Activated CD8-positive, alpha-beta T cell treated with anti-CD3 and anti-CD28 coated beads for 36 hours (primary cell): ENCODE data around the gene OLA1. TPM values are rescaled to one million over a fixed set of nuclear protein-coding genes. Genes with fewer than 3 reads are reported as not detected.
"Not testable (repeated sequence)": the region's sequence is repeated elsewhere in the genome, so short reads cannot be mapped to it uniquely, and the experiment has no call there.

Experiments used
- ATAC-seq: fragments of 200-7000 bp; cut with Tn5 transposase; one replicate; pipeline ENCODE4 v1.10.0; 2021; ENCODE audit warnings: mild to moderate bottlenecking, moderate library complexity
- CTCF ChIA-PET: fragments of 350-600 bp; sonication (Branson Sonifier 250); formaldehyde crosslinking; loops from one replicate; lab custom pipeline; 2021; ENCODE audit warnings: antibody characterized with exemption; lab: Charles Lee
- POLR2A ChIA-PET: fragments of 350-600 bp; sonication (Branson Sonifier 250); formaldehyde crosslinking; loops from one replicate; lab custom pipeline; 2021; ENCODE audit warnings: antibody characterized with exemption; lab: Charles Lee
- DNase-seq: peaks from one replicate; pipeline ENCODE4 v3.0.0-alpha.2; 2020
- H3K27ac Mint-ChIP-seq: one replicate; pipeline ENCODE4 v1.8.0; 2021; ENCODE audit warnings: mild to moderate bottlenecking, mixed read lengths
- H3K27me3 Mint-ChIP-seq: one replicate; pipeline ENCODE4 v1.8.0; 2021; ENCODE audit warnings: mixed read lengths
- H3K36me3 Mint-ChIP-seq: one replicate; pipeline ENCODE4 v1.8.0; 2021; ENCODE audit warnings: low read depth, mixed read lengths
- H3K4me1 Mint-ChIP-seq: one replicate; pipeline ENCODE4 v1.8.0; 2021; ENCODE audit warnings: low read depth, mixed read lengths
- H3K4me3 Mint-ChIP-seq: one replicate; pipeline ENCODE4 v1.8.0; 2021; ENCODE audit warnings: mild to moderate bottlenecking, moderate library complexity, mixed read lengths
- H3K9me3 Mint-ChIP-seq: one replicate; pipeline ENCODE4 v1.8.0; 2021; ENCODE audit warnings: mixed read lengths
- intact Hi-C: fragments of 100-400 bp; cut with micrococcal nuclease; formaldehyde crosslinking; loops from one replicate; pipeline ENCODE4 v1.10.0; 2022
- total RNA-seq, 2 experiments: library from RNA; stranded (reverse); gene quantifications; one replicate each; pipeline ENCODE4 v1.2.3, GENCODE V29; 2021
- TF ChIP-seq, protein P1 (sequence below): fragments of 200-600 bp; IDR thresholded peaks from one replicate; pipeline ENCODE4 v1.8.0; 2022; ENCODE audit warnings: antibody characterized with exemption, mild to moderate bottlenecking

The OLA1 gene
- total RNA-seq, 2 experiments from 2014 or later = 128 to 137 TPM

DNA sequence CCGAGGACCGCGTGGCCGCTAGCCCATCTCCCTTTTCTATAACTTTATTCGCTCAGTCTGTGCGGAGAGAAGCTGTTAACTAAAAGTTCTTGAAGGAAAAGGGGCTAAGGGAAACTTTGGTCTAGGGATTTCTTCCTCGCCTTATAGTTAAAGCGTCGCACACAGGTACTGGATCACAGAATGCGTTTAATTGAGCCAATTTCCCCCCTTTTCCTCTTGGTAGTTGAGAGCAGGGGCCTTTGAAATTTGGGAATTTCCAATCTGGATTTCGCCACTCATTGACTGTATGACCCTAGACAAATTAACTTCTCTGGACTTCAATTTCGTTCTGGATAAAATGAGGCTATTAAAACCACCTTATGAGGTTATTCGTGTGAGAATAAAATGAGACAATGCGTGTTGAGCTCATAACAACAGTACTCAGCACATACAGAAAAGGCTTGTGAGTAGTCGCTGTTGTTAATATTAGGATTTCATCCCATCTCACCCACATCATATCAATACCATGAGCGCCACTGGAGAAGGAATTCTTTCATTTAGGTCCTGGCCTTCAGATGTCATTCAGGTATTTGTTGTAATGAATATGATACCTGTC, 763 bp upstream of the OLA1 start:
- POLR2A ChIA-PET = interaction anchor here (0.6 to 1.0 kb wide), 4 partner anchors 14 to 482 kb away, joined by 3 to 4 read pairs (median 3); no protein-coding TSS in a partner anchor
- Mint-ChIP-seq H3K4me3 (peak overlapping the region; percentile 83), H3K27me3 (no peaks in the 10 kb centered on the region), H3K27ac (peak overlapping the region; percentile 90), H3K9me3 (no peaks in the 10 kb centered on the region), H3K4me1 (peaks cover 25% of the 10 kb centered on the region), H3K36me3 (peaks cover 22% of the 10 kb centered on the region)
- intact Hi-C loops = no loop called here
- CTCF ChIA-PET = interaction anchor here (1.1 to 3.3 kb wide), 3 partner anchors 32 to 100 kb away, joined by 3 to 10 read pairs (median 3); no protein-coding TSS in a partner anchor
- DNase-seq = no peak
- no peak for ATAC-seq
- TF ChIP-seq, protein P1, sequence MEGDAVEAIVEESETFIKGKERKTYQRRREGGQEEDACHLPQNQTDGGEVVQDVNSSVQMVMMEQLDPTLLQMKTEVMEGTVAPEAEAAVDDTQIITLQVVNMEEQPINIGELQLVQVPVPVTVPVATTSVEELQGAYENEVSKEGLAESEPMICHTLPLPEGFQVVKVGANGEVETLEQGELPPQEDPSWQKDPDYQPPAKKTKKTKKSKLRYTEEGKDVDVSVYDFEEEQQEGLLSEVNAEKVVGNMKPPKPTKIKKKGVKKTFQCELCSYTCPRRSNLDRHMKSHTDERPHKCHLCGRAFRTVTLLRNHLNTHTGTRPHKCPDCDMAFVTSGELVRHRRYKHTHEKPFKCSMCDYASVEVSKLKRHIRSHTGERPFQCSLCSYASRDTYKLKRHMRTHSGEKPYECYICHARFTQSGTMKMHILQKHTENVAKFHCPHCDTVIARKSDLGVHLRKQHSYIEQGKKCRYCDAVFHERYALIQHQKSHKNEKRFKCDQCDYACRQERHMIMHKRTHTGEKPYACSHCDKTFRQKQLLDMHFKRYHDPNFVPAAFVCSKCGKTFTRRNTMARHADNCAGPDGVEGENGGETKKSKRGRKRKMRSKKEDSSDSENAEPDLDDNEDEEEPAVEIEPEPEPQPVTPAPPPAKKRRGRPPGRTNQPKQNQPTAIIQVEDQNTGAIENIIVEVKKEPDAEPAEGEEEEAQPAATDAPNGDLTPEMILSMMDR = no peak

DNA sequence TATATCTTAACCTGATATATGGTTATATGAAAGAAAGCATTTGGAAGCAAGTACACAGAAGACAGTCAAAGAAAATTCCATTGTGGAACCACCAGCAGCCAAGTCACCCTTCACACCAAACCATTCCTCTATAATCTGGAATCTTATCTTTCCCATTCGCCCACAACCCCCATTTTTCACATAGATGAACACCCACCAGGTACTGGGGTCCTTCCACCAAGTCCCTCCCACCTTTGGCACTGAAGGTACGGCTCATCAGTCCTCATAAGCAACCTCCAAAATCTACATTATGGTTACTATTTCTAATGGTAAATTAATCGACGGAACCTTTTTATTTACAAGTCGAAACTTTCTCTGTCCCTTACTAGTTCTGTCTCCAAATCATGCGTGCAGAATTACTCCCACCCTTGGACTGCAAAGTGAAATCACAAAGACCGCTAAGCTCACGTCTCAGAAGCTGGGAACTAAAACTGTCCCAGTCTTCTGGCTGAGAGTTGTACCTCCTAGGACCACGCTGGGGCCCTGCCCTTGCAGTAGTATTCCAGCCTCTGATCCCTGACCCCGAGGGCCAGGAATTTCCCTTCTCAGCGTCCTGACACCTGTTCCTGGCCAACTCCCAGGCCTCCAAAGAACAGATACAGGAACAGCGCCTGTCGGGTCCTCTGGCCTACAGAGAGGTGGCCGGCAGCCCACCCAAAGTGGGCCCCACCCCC, 702 bp downstream of the OLA1 start:
- TF ChIP-seq, protein P1 = no peak
- ATAC-seq = no peak

DNA sequence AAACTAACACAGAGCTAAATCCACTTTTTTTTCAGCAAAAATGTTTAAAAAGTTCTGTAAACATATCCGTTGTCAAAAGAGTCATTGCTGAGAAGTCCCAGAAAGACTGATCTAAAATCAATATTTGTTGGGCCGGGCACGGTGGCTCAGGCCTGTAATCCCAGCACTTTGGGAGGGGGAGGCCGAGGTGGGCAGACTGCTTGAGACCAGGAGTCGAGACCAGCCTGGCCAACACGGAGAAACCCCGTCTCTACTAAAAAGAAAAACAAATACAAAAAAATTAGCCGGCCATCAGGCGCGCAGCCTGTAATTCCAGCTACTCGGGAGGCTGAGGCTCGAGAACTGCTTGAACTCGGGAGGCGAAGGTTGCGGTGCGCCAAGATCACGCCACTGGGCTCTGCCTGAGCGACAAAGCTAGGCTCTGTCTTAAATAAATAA, 1.4 kb downstream of the OLA1 start:
- ChIA-PET CTCF (interaction anchor here (2.0 kb wide), 1 partner anchor 12 kb away, joined by 5 read pairs; no protein-coding TSS in a partner anchor), POLR2A (no interaction called here)
- H3K4me3 Mint-ChIP-seq = peak overlapping the region; percentile 43
- no peaks in the 10 kb centered on the region for H3K27me3 Mint-ChIP-seq
- H3K4me1 Mint-ChIP-seq = peaks cover 25% of the 10 kb centered on the region
- DNase-seq (no peak), ATAC-seq (no peak)
- intact Hi-C loops = no loop called here
- H3K9me3 Mint-ChIP-seq = no peaks in the 10 kb centered on the region
- H3K27ac Mint-ChIP-seq = no peak overlapping the region
- peaks cover 39% of the 10 kb centered on the region for H3K36me3 Mint-ChIP-seq
- TF ChIP-seq, protein P1 = no peak

More for the DNA sequence above, 702 bp downstream of the OLA1 start:
- Mint-ChIP-seq H3K4me3 (peak overlapping the region; percentile 83), H3K36me3 (peaks cover 32% of the 10 kb centered on the region), H3K27me3 (no peaks in the 10 kb centered on the region), H3K4me1 (peaks cover 25% of the 10 kb centered on the region), H3K9me3 (no peaks in the 10 kb centered on the region), H3K27ac (peak overlapping the region; percentile 78)
- CTCF ChIA-PET = interaction anchor here (2.0 kb wide), 1 partner anchor 13 kb away, joined by 5 read pairs; no protein-coding TSS in a partner anchor
- intact Hi-C loops = no loop called here
- no peak for DNase-seq
- POLR2A ChIA-PET = interaction anchor here (1.0 to 1.4 kb wide), 2 partner anchors 84 to 93 kb away, joined by 3 read pairs; no protein-coding TSS in a partner anchor

DNA sequence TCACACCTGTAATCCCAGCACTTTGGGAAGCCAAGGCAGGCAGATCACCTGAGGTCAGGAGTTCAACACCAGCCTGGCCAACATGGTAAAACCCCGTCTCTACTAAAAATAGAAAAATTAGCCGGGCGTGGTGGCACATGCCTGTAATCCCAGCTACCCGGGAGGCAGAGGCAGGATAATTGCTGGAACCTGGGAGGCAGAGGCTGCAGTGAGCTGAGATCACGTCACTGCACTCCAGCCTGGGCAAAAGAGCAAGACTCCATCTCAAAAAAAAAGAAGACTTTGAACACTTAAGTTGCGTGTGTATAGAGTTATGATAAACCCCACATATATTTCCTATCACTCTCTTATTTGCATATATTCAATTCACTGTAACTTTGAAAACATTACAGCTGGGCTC, 2.7 kb downstream of the OLA1 start:
- ATAC-seq, H3K4me3 Mint-ChIP-seq, DNase-seq, H3K27me3 Mint-ChIP-seq, H3K27ac Mint-ChIP-seq, H3K9me3 Mint-ChIP-seq, intact Hi-C loops: not testable (repeated sequence)
- ChIA-PET POLR2A (interaction anchor here (1.0 kb wide), 1 partner anchor 8 kb away, joined by 3 read pairs; no protein-coding TSS in a partner anchor), CTCF (interaction anchor here (0.7 to 2.0 kb wide), 4 partner anchors 11 to 1035 kb away, joined by 3 to 5 read pairs (median 4); no protein-coding TSS in a partner anchor)
- Mint-ChIP-seq H3K36me3 (peaks cover 44% of the 10 kb centered on the region), H3K4me1 (peaks cover 25% of the 10 kb centered on the region)

DNA sequence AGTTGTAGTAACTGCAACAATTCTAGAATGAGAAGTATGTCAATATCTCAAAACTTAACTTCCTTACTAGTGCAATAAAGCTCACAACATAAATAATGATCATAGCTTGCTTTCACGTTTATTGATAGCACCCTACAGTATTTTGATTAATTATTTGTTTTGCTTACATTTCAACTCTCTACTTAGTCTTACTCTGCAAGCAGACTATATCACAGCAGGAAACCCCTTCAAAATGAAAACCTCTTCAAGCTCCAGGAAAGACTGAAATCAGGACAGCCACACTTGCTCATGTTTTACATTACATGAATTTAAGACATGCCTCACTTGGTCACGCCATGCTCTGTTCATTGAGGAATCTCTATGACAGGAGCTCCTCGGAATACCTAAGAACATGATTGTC, 3.3 kb downstream of the OLA1 start:
- H3K36me3 Mint-ChIP-seq = peaks cover 47% of the 10 kb centered on the region
- no peaks in the 10 kb centered on the region for H3K27me3 Mint-ChIP-seq
- H3K27ac Mint-ChIP-seq = no peak overlapping the region
- DNase-seq (no peak), ATAC-seq (no peak)
- TF ChIP-seq, protein P1 = no peak
- no peaks in the 10 kb centered on the region for H3K9me3 Mint-ChIP-seq
- POLR2A ChIA-PET = interaction anchor here (1.0 kb wide), 1 partner anchor 8 kb away, joined by 3 read pairs; no protein-coding TSS in a partner anchor
- H3K4me3 Mint-ChIP-seq = no peak overlapping the region
- peaks cover 27% of the 10 kb centered on the region for H3K4me1 Mint-ChIP-seq
- intact Hi-C loops = no loop called here
- CTCF ChIA-PET = interaction anchor here (0.7 to 1.0 kb wide), 2 partner anchors 13 to 1035 kb away, joined by 3 read pairs; no protein-coding TSS in a partner anchor
